ENCODE results near the gene MN1.

GRCh38 chr22:27705408-27706080 is 96.0 kb downstream of the MN1 start:
- no peak for TF ChIP-seq POLR2A (IDR thresholded peaks at IDR 0.05)
- TF ChIP-seq POLR2AphosphoS5 (IDR thresholded peaks at IDR 0.05), result no peak
- no peak for TF ChIP-seq CTCF (IDR thresholded peaks at IDR 0.05)
